ENCODE results near the gene TSPAN14. TPM values are rescaled to one million over a fixed set of nuclear protein-coding genes. Genes with fewer than 3 reads are reported as not detected.

TSPAN14 gene
- total and polyA plus RNA-seq, 2 of the 8 experiments (the other 6 are each of a cell fraction or from before 2014, with no cell fraction given), result 47.4 to 57.8 TPM

DNA sequence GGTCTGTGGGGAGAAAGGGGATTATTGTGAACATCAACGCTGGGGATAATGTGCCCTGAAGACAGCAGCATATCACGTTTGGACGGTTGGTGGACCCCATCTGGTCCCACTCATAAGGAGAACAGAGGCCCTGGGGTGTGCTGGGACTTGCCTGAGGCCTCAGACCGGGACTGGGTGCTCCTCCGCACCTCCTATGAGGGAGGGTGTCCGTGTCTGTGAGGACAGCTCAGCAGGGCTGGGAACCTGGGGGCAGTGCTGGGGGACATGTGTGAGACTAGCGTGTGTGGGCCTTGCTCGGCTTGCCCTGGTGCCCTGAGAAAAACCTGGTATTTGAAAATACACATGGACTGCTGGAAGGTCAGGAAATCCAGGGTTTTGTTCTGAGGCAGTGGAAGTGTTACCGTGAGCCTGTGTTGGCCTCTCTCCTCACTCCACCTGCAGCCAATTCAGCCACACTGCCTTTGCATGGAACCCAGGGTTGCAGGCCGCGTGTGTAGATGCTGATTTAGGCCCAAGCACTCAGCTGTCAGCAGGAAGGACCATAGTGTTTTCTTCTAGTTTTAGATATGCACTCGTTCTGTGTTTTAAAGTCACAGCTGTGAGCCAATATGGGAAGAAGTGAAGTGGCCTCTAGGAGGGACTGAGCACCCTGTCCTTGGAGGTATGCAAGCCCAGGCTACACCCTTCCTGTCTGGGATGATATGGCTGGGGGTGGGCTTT, 70.2 kb downstream of the TSPAN14 start:
- no peaks in the 10 kb centered on the region for H3K79me1 ChIP-seq (ENCODE audit: low read depth, low read length)
- no peak overlapping the region for H3K4me2 ChIP-seq (ENCODE audit: insufficient read depth in 1 of 2, low read depth in 2 of 2, low read length in 2 of 2)
- no peak overlapping the region for H3K4ac ChIP-seq (replicated peaks; ENCODE audit: insufficient read length, low read depth, low read length)
- H3K4me1 ChIP-seq (replicated peaks in 1 of 4; ENCODE audit: control insufficient read depth in 3 of 4, insufficient read depth in 4 of 4, low read length in 3 of 4), result peaks cover 0 to 2% (median 0%) of the 10 kb centered on the region in 4 experiments; a peak in 3 of 7 replicates
- no peaks in the 10 kb centered on the region for H3K79me2 ChIP-seq (ENCODE audit: control insufficient read depth in 1 of 2, insufficient read depth in 2 of 2, low read length in 2 of 2)
- H3K14ac ChIP-seq (ENCODE audit: insufficient read length), result no peak overlapping the region
- no peak for FAIRE-seq
- no peak for TF ChIP-seq NANOG (IDR thresholded peaks at IDR 0.05; ENCODE audit: insufficient read depth, low read depth, low read length, poor library complexity, severe bottlenecking)
- no peak for TF ChIP-seq CHD1 (IDR thresholded peaks at IDR 0.05; ENCODE audit: low read depth, low read length)
- no peak for TF ChIP-seq HDAC2 (IDR thresholded peaks at IDR 0.05; ENCODE audit: borderline replicate concordance in 1 of 2, low read depth in 2 of 2, low read length in 2 of 2)
- TF ChIP-seq POLR2AphosphoS5 (IDR thresholded peaks at IDR 0.05; ENCODE audit: low read depth, low read length), result no peak
- no peak for TF ChIP-seq BCL11A (IDR thresholded peaks at IDR 0.05; ENCODE audit: low read depth in 2 of 2, low read length in 2 of 2)
- no peak for TF ChIP-seq KDM4A (IDR thresholded peaks at IDR 0.05; ENCODE audit: low read depth, low read length, severe bottlenecking)
- peak in 1 of 2 experiments; percentile 38; a peak in 1 of 3 replicates for TF ChIP-seq POLR2A (IDR thresholded peaks at IDR 0.05; ENCODE audit: control extremely low read depth in 1 of 2, low read depth in 2 of 2, low read length in 2 of 2)
- no peaks in the 10 kb centered on the region for H3K27me3 ChIP-seq (replicated peaks in 1 of 4; ENCODE audit: control insufficient read depth in 3 of 4, extremely low read depth in 1 of 4, insufficient read depth in 3 of 4, low read length in 3 of 4)
- H3K36me3 ChIP-seq (ENCODE audit: control insufficient read depth in 2 of 4, insufficient read depth in 4 of 4, low read length in 3 of 4), result peaks cover 0 to 2% (median 0%) of the 10 kb centered on the region in 4 experiments; a peak in 3 of 8 replicates
- no peak overlapping the region for H2BK120ac ChIP-seq (replicated peaks; ENCODE audit: low read depth, low read length)
- H2AFZ ChIP-seq (ENCODE audit: low read length), result no peak overlapping the region
- H4K8ac ChIP-seq (ENCODE audit: extremely low read depth, insufficient read depth, low read length), result peak overlapping the region; percentile 38; the same call in 1 of the 2 replicates
- 86% methylated on average over 12 of the region's 12 CpGs; no CpG with 5 or more reads in 1 of the 2 experiments for WGBS, 2 experiments (ENCODE audit: extremely low coverage in 1 of 2, insufficient coverage in 1 of 2, insufficient read length in 1 of 2, insufficient replicate concordance in 2 of 2, low coverage in 1 of 2, low lambda C conversion rate in 2 of 2, missing lambda C conversion rate in 1 of 2)
- no peak overlapping the region for H4K91ac ChIP-seq (replicated peaks; ENCODE audit: insufficient read length, low read length)
- H4K5ac ChIP-seq (ENCODE audit: insufficient read length, low read depth, low read length), result no peak overlapping the region
- H2BK12ac ChIP-seq (ENCODE audit: low read depth, low read length), result no peak overlapping the region
- CTCF ChIA-PET (ENCODE audit: partially characterized antibody), result interaction anchor here (0.9 to 1.1 kb wide), 3 partner anchors 12 to 81 kb away, joined by 3 to 4 read pairs (median 3); no protein-coding TSS in a partner anchor
- no peak overlapping the region for H3K23ac ChIP-seq (ENCODE audit: insufficient read length)
- H3K9ac ChIP-seq (replicated peaks in 1 of 4; ENCODE audit: extremely low read depth in 1 of 4, low read depth in 3 of 4, low read length in 3 of 4), result no peak overlapping the region
- peaks cover 0 to 2% of the 10 kb centered on the region in 2 experiments for H4K20me1 ChIP-seq (replicated peaks in 1 of 2; ENCODE audit: control insufficient read depth in 1 of 2, insufficient read depth in 2 of 2, low read length in 2 of 2)
- POLR2A ChIA-PET (ENCODE audit: partially characterized antibody), result interaction anchor here (1.6 kb wide), 1 partner anchor 62 kb away, joined by 3 read pairs; no protein-coding TSS in a partner anchor
- no peak for DNase-seq (ENCODE audit: low read depth in 1 of 2, low spot score in 2 of 2)
- no peak overlapping the region; the same call in 1 of the 2 replicates for H3K18ac ChIP-seq (ENCODE audit: extremely low read depth, low read length)
- H3K27ac ChIP-seq (ENCODE audit: low read depth, low read length), result no peak overlapping the region
- no peak overlapping the region for H3K56ac ChIP-seq (replicated peaks; ENCODE audit: insufficient read length, low read depth, low read length)
- H3K4me3 ChIP-seq (ENCODE audit: extremely low read depth in 1 of 4, insufficient read depth in 2 of 4, low read depth in 3 of 4, low read length in 4 of 4), result no peak overlapping the region
- H2BK15ac ChIP-seq (ENCODE audit: low read length), result no peak overlapping the region
- H2BK20ac ChIP-seq (ENCODE audit: low read length), result no peak overlapping the region
- H3K9me3 ChIP-seq (ENCODE audit: insufficient read depth in 2 of 2, low read depth in 1 of 2, low read length in 1 of 2), result no peaks in the 10 kb centered on the region
- no peak overlapping the region for H2BK5ac ChIP-seq (ENCODE audit: low read depth, low read length)
- no peaks in the 10 kb centered on the region for H3K23me2 ChIP-seq (ENCODE audit: low read depth, low read length)
- H2AK5ac ChIP-seq (ENCODE audit: low read depth, low read length), result no peak overlapping the region
